NCI-H510A treated with DMSO at 0.1 percent for 48 hours (cell line): ENCODE data around the gene BET1.

Experiments used
- DNase-seq: peaks from one replicate; lab custom pipeline; 2025; lab: John Stamatoyannopoulos, UW

BET1 gene

GRCh38 chr7:94012746-94013145 lies 8.6 kb upstream of the BET1 start:
- DNase-seq, result no peak

GRCh38 chr7:94011714-94012353 lies 7.7 kb upstream of the BET1 start:
- DNase-seq, result no peak

- no peak for DNase-seq
Measured at GRCh38 chr7:94008537-94008936, 4.4 kb upstream of the BET1 start.

- DNase-seq, result no peak
Measured at GRCh38 chr7:94005753-94006152, 1.6 kb upstream of the BET1 start.

- no peak for DNase-seq
Measured at GRCh38 chr7:94003446-94004023, 620 bp downstream of the BET1 start.

GRCh38 chr7:94001396-94001795 lies 2.8 kb downstream of the BET1 start:
- DNase-seq, result no peak

- DNase-seq, result no peak
Measured at GRCh38 chr7:93997868-93998267, 6.3 kb downstream of the BET1 start.

GRCh38 chr7:93992421-93993110 lies 11.6 kb downstream of the BET1 start:
- no peak for DNase-seq

- no peak for DNase-seq
Measured at GRCh38 chr7:93987297-93987696, 16.9 kb downstream of the BET1 start.

GRCh38 chr7:93985101-93985500 lies 19.1 kb downstream of the BET1 start:
- DNase-seq, result no peak

GRCh38 chr7:93984024-93984423 lies 20.1 kb downstream of the BET1 start:
- no peak for DNase-seq

- no peak for DNase-seq
Measured at GRCh38 chr7:93981480-93981874, 22.7 kb downstream of the BET1 start.

GRCh38 chr7:93980744-93981479 lies 23.2 kb downstream of the BET1 start:
- no peak for DNase-seq

- DNase-seq, result no peak
Measured at GRCh38 chr7:93977211-93977950, 26.8 kb downstream of the BET1 start.

GRCh38 chr7:93973134-93973533 lies 31.0 kb downstream of the BET1 start:
- no peak for DNase-seq

- no peak for DNase-seq
Measured at GRCh38 chr7:93972029-93972725, 32.0 kb downstream of the BET1 start.

- DNase-seq, result no peak
Measured at GRCh38 chr7:93968911-93969620, 35.1 kb downstream of the BET1 start.

- DNase-seq, result no peak
Measured at GRCh38 chr7:93964813-93965212, 39.3 kb downstream of the BET1 start.

GRCh38 chr7:93964262-93964661 lies 39.9 kb downstream of the BET1 start:
- no peak for DNase-seq

- DNase-seq, result no peak
Measured at GRCh38 chr7:93960986-93961385, 43.2 kb downstream of the BET1 start.

GRCh38 chr7:93958651-93959050 lies 45.5 kb downstream of the BET1 start:
- DNase-seq, result no peak
